HEK293T (cell line): ENCODE measurements around the gene NAT9.

Experiments
- ARNT ChIP-seq: fragments of 450-650 bp; IDR thresholded peaks from 2 replicates; pipeline ENCODE4 v1.6.1; 2017; ENCODE audit warnings: mild to moderate bottlenecking
- BHLHE40 ChIP-seq: fragments of 450-650 bp; IDR thresholded peaks from 2 replicates; pipeline ENCODE4 v1.6.1; 2016; ENCODE audit warnings: mild to moderate bottlenecking, moderate library complexity, borderline replicate concordance
- ELF4 ChIP-seq: fragments of 450-650 bp; IDR thresholded peaks from 2 replicates; pipeline ENCODE4 v1.6.1; 2017; ENCODE audit warnings: antibody characterized with exemption
- FOXA1 ChIP-seq: fragments of 450-650 bp; IDR thresholded peaks from 2 replicates; pipeline ENCODE4 v1.6.1; 2016; ENCODE audit warnings: mild to moderate bottlenecking
- FOXM1 ChIP-seq: fragments of 450-650 bp; IDR thresholded peaks from 2 replicates; pipeline ENCODE4 v1.6.1; 2017; ENCODE audit warnings: mild to moderate bottlenecking, borderline replicate concordance
- PKNOX1 ChIP-seq: fragments of 450-650 bp; IDR thresholded peaks from 2 replicates; pipeline ENCODE4 v1.6.1; 2016
- SP1 ChIP-seq: fragments of 450-650 bp; IDR thresholded peaks from 2 replicates; pipeline ENCODE4 v1.6.1; 2017
- ZNF384 ChIP-seq: fragments of 450-650 bp; IDR thresholded peaks from 2 replicates; pipeline ENCODE4 v1.6.1; 2016

GRCh38 chr17:74816905-74817620, 40.9 kb upstream of the NAT9 start:
- TF ChIP-seq ARNT: no peak
- no peak for TF ChIP-seq ZNF384
- no peak for TF ChIP-seq ELF4
- no peak for TF ChIP-seq FOXM1
- TF ChIP-seq SP1: no peak
- no peak for TF ChIP-seq FOXA1
- TF ChIP-seq PKNOX1: no peak
- no peak for TF ChIP-seq BHLHE40
